GM23248 (cell line): ENCODE measurements around the gene SLC4A2. TPM values are rescaled to one million over a fixed set of nuclear protein-coding genes. Genes with fewer than 3 reads are reported as not detected.

Experiments used
- DNase-seq: peaks from one replicate; pipeline ENCODE4 v3.0.0-alpha.2; 2015
- H2AFZ ChIP-seq: fragments of 200-600 bp; sonication (generic); 2 replicates; pipeline ENCODE4 v1.6.1; 2016; ENCODE audit warnings: antibody characterized with exemption
- H3F3A ChIP-seq: fragments of 200-600 bp; sonication (generic); 2 replicates; pipeline ENCODE4 v1.6.1; 2016; ENCODE audit warnings: mild to moderate bottlenecking, antibody characterized with exemption, mixed run types; ENCODE audit not compliant: insufficient read depth
- H3K27ac ChIP-seq: fragments of 200-600 bp; sonication (generic); 2 replicates; pipeline ENCODE4 v1.5.1; 2016; ENCODE audit warnings: mild to moderate bottlenecking
- H3K27me3 ChIP-seq: fragments of 200-600 bp; sonication (generic); replicated peaks from 2 replicates; pipeline ENCODE4 v1.6.1; 2016; ENCODE audit warnings: mild to moderate bottlenecking; ENCODE audit not compliant: insufficient read depth
- H3K36me3 ChIP-seq: fragments of 200-600 bp; sonication (generic); 2 replicates; pipeline ENCODE4 v1.6.1; 2016; ENCODE audit warnings: low read depth, mild to moderate bottlenecking
- H3K4me1 ChIP-seq: fragments of 200-600 bp; sonication (generic); 2 replicates; pipeline ENCODE4 v1.6.1; 2016; ENCODE audit warnings: mild to moderate bottlenecking; ENCODE audit not compliant: insufficient read depth
- H3K4me2 ChIP-seq: fragments of 200-600 bp; sonication (generic); one replicate; pipeline ENCODE4 v1.6.1; 2016; ENCODE audit warnings: mild to moderate bottlenecking; ENCODE audit not compliant: unreplicated experiment
- H3K4me3 ChIP-seq: fragments of 200-600 bp; sonication (generic); 2 replicates; pipeline ENCODE4 v1.5.1; 2016; ENCODE audit warnings: mild to moderate bottlenecking
- H3K79me2 ChIP-seq: fragments of 200-600 bp; sonication (generic); 2 replicates; pipeline ENCODE4 v1.6.1; 2016; ENCODE audit warnings: mild to moderate bottlenecking; ENCODE audit not compliant: insufficient read depth
- H3K9ac ChIP-seq: fragments of 200-600 bp; sonication (generic); 2 replicates; pipeline ENCODE4 v1.6.1; 2016; ENCODE audit warnings: mild to moderate bottlenecking
- H3K9me2 ChIP-seq: fragments of 200-600 bp; sonication (generic); 2 replicates; pipeline ENCODE4 v1.6.1; 2016; ENCODE audit warnings: mixed run types, mild to moderate bottlenecking, moderate library complexity; ENCODE audit not compliant: insufficient read depth
- H3K9me3 ChIP-seq: fragments of 200-600 bp; sonication (generic); one replicate; pipeline ENCODE4 v1.6.1; 2017; ENCODE audit warnings: low read depth
- H4K20me1 ChIP-seq: fragments of 200-600 bp; sonication (generic); 2 replicates; pipeline ENCODE4 v1.6.0; 2016; ENCODE audit not compliant: insufficient read depth
- EZH2 ChIP-seq: fragments of 200-600 bp; sonication (generic); IDR thresholded peaks from 2 replicates; pipeline ENCODE4 v1.6.1; 2018; ENCODE audit warnings: antibody characterized with exemption, mild to moderate bottlenecking; ENCODE audit not compliant: insufficient read depth, poor library complexity, severe bottlenecking
- EZH2phosphoT487 ChIP-seq: fragments of 200-600 bp; sonication (generic); IDR thresholded peaks from 2 replicates; pipeline ENCODE4 v1.6.1; 2018; ENCODE audit warnings: antibody characterized with exemption, moderate library complexity, mild to moderate bottlenecking, low read depth; ENCODE audit not compliant: insufficient read depth
- WGBS, 2 experiments: methylation state at CpG; one replicate each; pipeline ENCODE4 v1.1.6; 2015 to 2017; ENCODE audit warnings: low lambda C conversion rate in 2 of 2, low coverage in 1 of 2; ENCODE audit errors: missing lambda C conversion rate in 2 of 2; 5-methylcytosine and 5-hydroxymethylcytosine counted together
- in situ Hi-C: fragments of 300-500 bp; cut with MboI; formaldehyde crosslinking; loops from 2 replicates; pipeline ENCODE4 v1.15.0; 2020
- polyA plus RNA-seq: library from polyadenylated mRNA; unstranded; fragments of >200 nt; fragmentation: Nextera tagmentation; extraction: Ambion mirVana; gene quantifications from 2 replicates; pipeline ENCODE4 v1.2.1, GENCODE V29; 2016
- total RNA-seq: library from RNA; depleted of rRNA; stranded (reverse); fragments of >200 nt; shearing (Covaris generic); gene quantifications from 2 replicates; pipeline ENCODE4 v1.2.3, GENCODE V29; 2014

Gene SLC4A2
- total and polyA plus RNA-seq, 2 experiments from 2014 or later = 59.4 to 94.6 TPM

- no peaks in the 10 kb centered on the region for H3F3A ChIP-seq
- no peak overlapping the region for H3K4me3 ChIP-seq
- no peaks in the 10 kb centered on the region for H3K9me3 ChIP-seq
- in situ Hi-C loops = no loop called here
- no peak overlapping the region for H3K4me2 ChIP-seq
- no peaks in the 10 kb centered on the region for H3K79me2 ChIP-seq
- peaks cover 9% of the 10 kb centered on the region for H3K27me3 ChIP-seq
- H3K9ac ChIP-seq = no peak overlapping the region
- peak; percentile 64 for DNase-seq
- H3K4me1 ChIP-seq = no peaks in the 10 kb centered on the region
- H3K9me2 ChIP-seq = no peaks in the 10 kb centered on the region
- H3K27ac ChIP-seq = no peak overlapping the region
- WGBS, 2 experiments = 61 to 66% methylated on average over 8 of the region's 8 CpGs
- H2AFZ ChIP-seq = no peak overlapping the region
- H4K20me1 ChIP-seq = no peaks in the 10 kb centered on the region
- TF ChIP-seq EZH2 (no peak), EZH2phosphoT487 (no peak)
- H3K36me3 ChIP-seq = no peaks in the 10 kb centered on the region
Measured at GRCh38 chr7:151014950-151015349, 44.4 kb upstream of the SLC4A2 start.

GRCh38 chr7:151015967-151016366 lies 43.4 kb upstream of the SLC4A2 start:
- no peak overlapping the region for H3K9ac ChIP-seq
- no peaks in the 10 kb centered on the region for H3F3A ChIP-seq
- peaks cover 19% of the 10 kb centered on the region for H3K27me3 ChIP-seq
- H2AFZ ChIP-seq = no peak overlapping the region
- H3K9me3 ChIP-seq = no peaks in the 10 kb centered on the region
- no peaks in the 10 kb centered on the region for H3K79me2 ChIP-seq
- 75 to 78% methylated on average over 5 of the region's 5 CpGs for WGBS, 2 experiments
- H3K9me2 ChIP-seq = no peaks in the 10 kb centered on the region
- DNase-seq = no peak
- H3K4me3 ChIP-seq = no peak overlapping the region
- no peak overlapping the region for H3K27ac ChIP-seq
- in situ Hi-C loops = no loop called here
- no peak for TF ChIP-seq EZH2
- TF ChIP-seq EZH2phosphoT487 = no peak
- no peaks in the 10 kb centered on the region for H3K36me3 ChIP-seq
- no peaks in the 10 kb centered on the region for H4K20me1 ChIP-seq
- no peak overlapping the region for H3K4me2 ChIP-seq
- no peaks in the 10 kb centered on the region for H3K4me1 ChIP-seq

- Histone ChIP-seq H3K4me2 (no peak overlapping the region), H3K9me2 (no peaks in the 10 kb centered on the region), H3K27ac (no peak overlapping the region), H3K4me3 (no peak overlapping the region), H3K79me2 (no peaks in the 10 kb centered on the region), H3K36me3 (no peaks in the 10 kb centered on the region), H3F3A (no peaks in the 10 kb centered on the region), H3K9ac (no peak overlapping the region), H3K27me3 (peaks cover 19% of the 10 kb centered on the region), H3K4me1 (no peaks in the 10 kb centered on the region), H4K20me1 (no peaks in the 10 kb centered on the region), H2AFZ (no peak overlapping the region), H3K9me3 (no peaks in the 10 kb centered on the region)
- in situ Hi-C loops = no loop called here
- WGBS, 2 experiments = 85 to 93% methylated on average over 5 to 8 of the region's 8 CpGs
- no peak for DNase-seq
- TF ChIP-seq EZH2phosphoT487 = no peak
Measured at GRCh38 chr7:151016505-151016904, 42.9 kb upstream of the SLC4A2 start.

- 81 to 82% methylated on average over 12 to 15 of the region's 15 CpGs for whole genome bisulfite sequencing, 2 experiments
- in situ Hi-C loops = no loop called here
Measured at GRCh38 chr7:151016942-151017341, 42.4 kb upstream of the SLC4A2 start.

GRCh38 chr7:151017370-151017952 lies 41.9 kb upstream of the SLC4A2 start:
- in situ Hi-C loops = no loop called here
- DNase-seq = no peak
- Histone ChIP-seq H3K27me3 (peaks cover 19% of the 10 kb centered on the region), H3K36me3 (no peaks in the 10 kb centered on the region), H4K20me1 (no peaks in the 10 kb centered on the region), H3K4me1 (no peaks in the 10 kb centered on the region), H3F3A (no peaks in the 10 kb centered on the region), H3K9ac (no peak overlapping the region), H3K4me3 (no peak overlapping the region), H3K27ac (no peak overlapping the region), H3K4me2 (no peak overlapping the region), H3K79me2 (no peaks in the 10 kb centered on the region), H2AFZ (peak overlapping the region; percentile 56), H3K9me2 (no peaks in the 10 kb centered on the region), H3K9me3 (no peaks in the 10 kb centered on the region)
- TF ChIP-seq EZH2 (no peak), EZH2phosphoT487 (no peak)
- 33% methylated on average over 13 of the region's 13 CpGs for WGBS, 2 experiments

More at GRCh38 chr7:151016942-151017341, 42.4 kb upstream of the SLC4A2 start:
- H3K27ac ChIP-seq = no peak overlapping the region
- H2AFZ ChIP-seq = no peak overlapping the region
- peaks cover 19% of the 10 kb centered on the region for H3K27me3 ChIP-seq
- no peaks in the 10 kb centered on the region for H3F3A ChIP-seq
- H3K36me3 ChIP-seq = no peaks in the 10 kb centered on the region
- no peak overlapping the region for H3K9ac ChIP-seq
- no peak overlapping the region for H3K4me2 ChIP-seq
- no peaks in the 10 kb centered on the region for H3K9me3 ChIP-seq
- no peaks in the 10 kb centered on the region for H3K79me2 ChIP-seq
- DNase-seq = no peak
- TF ChIP-seq EZH2phosphoT487 (no peak), EZH2 (no peak)
- no peak overlapping the region for H3K4me3 ChIP-seq
- no peaks in the 10 kb centered on the region for H3K9me2 ChIP-seq
- H3K4me1 ChIP-seq = no peaks in the 10 kb centered on the region
- no peaks in the 10 kb centered on the region for H4K20me1 ChIP-seq
